Measurements from ENCODE around the gene MAGEA9.

GRCh38 chrX:149762696-149763614 is 18.8 kb upstream of the MAGEA9 start:
- TF ChIP-seq, protein P1, sequence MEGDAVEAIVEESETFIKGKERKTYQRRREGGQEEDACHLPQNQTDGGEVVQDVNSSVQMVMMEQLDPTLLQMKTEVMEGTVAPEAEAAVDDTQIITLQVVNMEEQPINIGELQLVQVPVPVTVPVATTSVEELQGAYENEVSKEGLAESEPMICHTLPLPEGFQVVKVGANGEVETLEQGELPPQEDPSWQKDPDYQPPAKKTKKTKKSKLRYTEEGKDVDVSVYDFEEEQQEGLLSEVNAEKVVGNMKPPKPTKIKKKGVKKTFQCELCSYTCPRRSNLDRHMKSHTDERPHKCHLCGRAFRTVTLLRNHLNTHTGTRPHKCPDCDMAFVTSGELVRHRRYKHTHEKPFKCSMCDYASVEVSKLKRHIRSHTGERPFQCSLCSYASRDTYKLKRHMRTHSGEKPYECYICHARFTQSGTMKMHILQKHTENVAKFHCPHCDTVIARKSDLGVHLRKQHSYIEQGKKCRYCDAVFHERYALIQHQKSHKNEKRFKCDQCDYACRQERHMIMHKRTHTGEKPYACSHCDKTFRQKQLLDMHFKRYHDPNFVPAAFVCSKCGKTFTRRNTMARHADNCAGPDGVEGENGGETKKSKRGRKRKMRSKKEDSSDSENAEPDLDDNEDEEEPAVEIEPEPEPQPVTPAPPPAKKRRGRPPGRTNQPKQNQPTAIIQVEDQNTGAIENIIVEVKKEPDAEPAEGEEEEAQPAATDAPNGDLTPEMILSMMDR (IDR thresholded peaks at IDR 0.05) = no peak
- no peak for TF ChIP-seq POLR2A (IDR thresholded peaks at IDR 0.05)
- no peak for TF ChIP-seq POLR2AphosphoS5 (IDR thresholded peaks at IDR 0.05)
